Neural progenitor cell (in vitro differentiated cells): ENCODE results near the gene PRRC2C.

Experiments used
- EZH2 ChIP-seq: fragments of 200-600 bp; sonication (generic); IDR thresholded peaks from 2 replicates; pipeline ENCODE4 v1.6.1; 2017; ENCODE audit warnings: antibody characterized with exemption, mild to moderate bottlenecking, moderate library complexity
- EZH2phosphoT487 ChIP-seq: fragments of 200-600 bp; sonication (generic); IDR thresholded peaks from 2 replicates; pipeline ENCODE4 v1.6.1; 2017; ENCODE audit warnings: antibody characterized with exemption
- TF ChIP-seq, protein P1 (sequence below): fragments of 200-600 bp; sonication (generic); IDR thresholded peaks from 2 replicates; pipeline ENCODE4 v1.5.1; 2017; ENCODE audit warnings: antibody characterized with exemption, mild to moderate bottlenecking

DNA sequence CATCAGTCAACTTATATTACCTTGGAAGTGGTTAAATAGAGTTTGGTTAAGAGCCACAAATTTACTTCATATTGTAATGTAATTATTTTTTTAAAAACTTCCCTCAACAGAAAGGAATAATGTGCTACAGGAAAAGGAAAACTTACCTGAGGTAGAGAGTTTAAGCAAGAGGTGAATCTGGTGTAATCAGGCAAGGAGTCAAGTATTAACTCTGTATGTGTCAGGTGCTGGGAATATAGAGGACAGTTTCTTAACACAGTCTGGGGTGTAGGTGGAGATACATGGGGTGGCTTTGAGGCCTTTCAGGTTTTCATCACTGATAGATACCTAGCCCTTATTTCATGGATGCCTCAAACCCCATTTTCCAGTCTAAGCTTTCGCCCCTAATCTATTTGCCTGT lies 110.8 kb downstream of the PRRC2C start:
- TF ChIP-seq, protein P1, sequence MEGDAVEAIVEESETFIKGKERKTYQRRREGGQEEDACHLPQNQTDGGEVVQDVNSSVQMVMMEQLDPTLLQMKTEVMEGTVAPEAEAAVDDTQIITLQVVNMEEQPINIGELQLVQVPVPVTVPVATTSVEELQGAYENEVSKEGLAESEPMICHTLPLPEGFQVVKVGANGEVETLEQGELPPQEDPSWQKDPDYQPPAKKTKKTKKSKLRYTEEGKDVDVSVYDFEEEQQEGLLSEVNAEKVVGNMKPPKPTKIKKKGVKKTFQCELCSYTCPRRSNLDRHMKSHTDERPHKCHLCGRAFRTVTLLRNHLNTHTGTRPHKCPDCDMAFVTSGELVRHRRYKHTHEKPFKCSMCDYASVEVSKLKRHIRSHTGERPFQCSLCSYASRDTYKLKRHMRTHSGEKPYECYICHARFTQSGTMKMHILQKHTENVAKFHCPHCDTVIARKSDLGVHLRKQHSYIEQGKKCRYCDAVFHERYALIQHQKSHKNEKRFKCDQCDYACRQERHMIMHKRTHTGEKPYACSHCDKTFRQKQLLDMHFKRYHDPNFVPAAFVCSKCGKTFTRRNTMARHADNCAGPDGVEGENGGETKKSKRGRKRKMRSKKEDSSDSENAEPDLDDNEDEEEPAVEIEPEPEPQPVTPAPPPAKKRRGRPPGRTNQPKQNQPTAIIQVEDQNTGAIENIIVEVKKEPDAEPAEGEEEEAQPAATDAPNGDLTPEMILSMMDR, result no peak
- TF ChIP-seq EZH2 (no peak), EZH2phosphoT487 (no peak)
